ENCODE data around the gene EGFR.

DNA sequence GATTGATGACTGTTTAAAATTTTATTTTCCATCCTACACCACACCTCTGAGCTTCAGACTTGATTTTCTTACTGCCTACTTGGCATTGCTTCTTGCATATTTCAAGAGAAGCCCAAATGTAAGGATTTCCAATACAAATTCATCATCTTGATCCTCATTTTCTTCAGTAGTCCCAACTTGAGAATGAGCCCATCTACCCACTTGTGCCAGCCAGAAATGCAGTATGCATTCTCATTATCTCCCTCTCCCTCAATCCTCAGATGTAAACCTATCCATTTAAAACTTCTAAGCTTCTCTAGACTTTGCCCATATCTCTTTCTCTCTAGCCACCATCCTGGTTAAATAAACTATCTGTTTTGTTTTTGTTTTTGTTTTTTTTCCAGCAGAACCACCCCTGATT is 22.4 kb upstream of the EGFR start:
- TF ChIP-seq, protein P1, sequence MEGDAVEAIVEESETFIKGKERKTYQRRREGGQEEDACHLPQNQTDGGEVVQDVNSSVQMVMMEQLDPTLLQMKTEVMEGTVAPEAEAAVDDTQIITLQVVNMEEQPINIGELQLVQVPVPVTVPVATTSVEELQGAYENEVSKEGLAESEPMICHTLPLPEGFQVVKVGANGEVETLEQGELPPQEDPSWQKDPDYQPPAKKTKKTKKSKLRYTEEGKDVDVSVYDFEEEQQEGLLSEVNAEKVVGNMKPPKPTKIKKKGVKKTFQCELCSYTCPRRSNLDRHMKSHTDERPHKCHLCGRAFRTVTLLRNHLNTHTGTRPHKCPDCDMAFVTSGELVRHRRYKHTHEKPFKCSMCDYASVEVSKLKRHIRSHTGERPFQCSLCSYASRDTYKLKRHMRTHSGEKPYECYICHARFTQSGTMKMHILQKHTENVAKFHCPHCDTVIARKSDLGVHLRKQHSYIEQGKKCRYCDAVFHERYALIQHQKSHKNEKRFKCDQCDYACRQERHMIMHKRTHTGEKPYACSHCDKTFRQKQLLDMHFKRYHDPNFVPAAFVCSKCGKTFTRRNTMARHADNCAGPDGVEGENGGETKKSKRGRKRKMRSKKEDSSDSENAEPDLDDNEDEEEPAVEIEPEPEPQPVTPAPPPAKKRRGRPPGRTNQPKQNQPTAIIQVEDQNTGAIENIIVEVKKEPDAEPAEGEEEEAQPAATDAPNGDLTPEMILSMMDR (IDR thresholded peaks at IDR 0.05; ENCODE audit: low read length) = no peak
- no peak for TF ChIP-seq EZH2 (IDR thresholded peaks at IDR 0.05; ENCODE audit: borderline replicate concordance, low read length)

Measured in OCI-LY1 (cell line).